ENCODE data around the gene EIF5.

DNA sequence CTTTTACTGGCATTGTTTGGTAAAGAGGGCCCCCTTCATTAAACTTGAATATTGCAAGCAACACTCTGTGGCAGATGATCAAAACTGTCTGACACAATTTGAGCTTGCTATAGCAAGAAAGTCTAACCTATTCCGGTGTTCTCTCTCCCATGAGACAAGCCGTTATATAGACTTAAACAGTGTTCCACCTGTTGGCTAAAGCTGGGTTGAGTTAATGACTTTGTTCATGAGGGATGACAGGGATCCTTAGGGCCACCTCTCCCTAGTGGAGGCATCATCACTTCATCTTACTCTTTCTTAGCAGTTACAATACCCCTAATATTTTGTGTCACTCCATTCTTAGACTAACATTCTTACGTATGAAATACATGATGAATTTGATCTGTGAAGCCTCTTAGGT is 3.8 kb downstream of the EIF5 start:
- TF ChIP-seq, protein P1, sequence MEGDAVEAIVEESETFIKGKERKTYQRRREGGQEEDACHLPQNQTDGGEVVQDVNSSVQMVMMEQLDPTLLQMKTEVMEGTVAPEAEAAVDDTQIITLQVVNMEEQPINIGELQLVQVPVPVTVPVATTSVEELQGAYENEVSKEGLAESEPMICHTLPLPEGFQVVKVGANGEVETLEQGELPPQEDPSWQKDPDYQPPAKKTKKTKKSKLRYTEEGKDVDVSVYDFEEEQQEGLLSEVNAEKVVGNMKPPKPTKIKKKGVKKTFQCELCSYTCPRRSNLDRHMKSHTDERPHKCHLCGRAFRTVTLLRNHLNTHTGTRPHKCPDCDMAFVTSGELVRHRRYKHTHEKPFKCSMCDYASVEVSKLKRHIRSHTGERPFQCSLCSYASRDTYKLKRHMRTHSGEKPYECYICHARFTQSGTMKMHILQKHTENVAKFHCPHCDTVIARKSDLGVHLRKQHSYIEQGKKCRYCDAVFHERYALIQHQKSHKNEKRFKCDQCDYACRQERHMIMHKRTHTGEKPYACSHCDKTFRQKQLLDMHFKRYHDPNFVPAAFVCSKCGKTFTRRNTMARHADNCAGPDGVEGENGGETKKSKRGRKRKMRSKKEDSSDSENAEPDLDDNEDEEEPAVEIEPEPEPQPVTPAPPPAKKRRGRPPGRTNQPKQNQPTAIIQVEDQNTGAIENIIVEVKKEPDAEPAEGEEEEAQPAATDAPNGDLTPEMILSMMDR (IDR thresholded peaks at IDR 0.05) = no peak
- no peak for TF ChIP-seq POLR2A (IDR thresholded peaks at IDR 0.05)

All from esophagus squamous epithelium (tissue), 4 donors.